Measurements from ENCODE around the gene CREBRF.
"Not testable (repeated sequence)": the region's sequence is repeated elsewhere in the genome, so short reads cannot be mapped to it uniquely, and the experiment has no call there.

The CREBRF gene

DNA sequence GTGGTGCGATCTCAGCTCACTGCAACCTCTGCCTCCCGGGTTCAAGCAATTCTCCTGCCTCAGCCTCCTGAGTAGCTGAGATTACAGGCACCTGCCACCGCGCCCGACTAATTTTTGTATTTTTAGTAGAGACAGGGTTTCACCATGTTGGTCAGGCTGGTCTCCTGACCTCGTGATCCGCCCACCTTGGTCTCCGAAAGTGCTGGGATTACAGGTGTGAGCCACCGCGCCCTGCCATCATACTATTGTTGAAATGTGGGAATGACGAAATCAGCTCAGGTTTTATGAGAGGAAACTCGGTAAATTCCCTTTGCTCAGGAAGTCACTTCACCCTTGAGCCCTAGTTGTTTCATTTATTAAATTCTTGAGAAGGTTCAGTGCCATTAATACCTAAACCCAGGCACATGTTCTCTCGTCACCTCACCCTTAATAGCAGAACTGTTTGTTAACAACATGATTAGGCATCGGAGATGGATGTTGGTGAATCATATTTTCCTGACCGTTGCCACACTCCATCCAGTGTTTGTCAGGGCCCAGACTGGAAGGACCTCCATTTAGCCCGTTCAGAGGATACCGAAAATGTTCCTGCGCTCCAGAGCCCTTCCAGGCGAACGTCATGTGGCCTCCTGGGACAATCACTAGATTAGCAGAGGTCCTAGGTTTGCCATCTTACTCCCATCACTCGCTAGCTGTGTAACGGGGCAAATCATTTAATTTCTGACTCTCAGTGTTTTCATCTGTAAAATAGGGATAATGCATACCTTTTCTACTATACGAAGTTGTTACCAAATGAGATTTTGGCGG is 20.0 kb upstream of the CREBRF start:
- no peaks in the 10 kb centered on the region for H3K4me1 ChIP-seq (ENCODE audit: control insufficient read depth, insufficient read depth, low read length)
- H3K36me3 ChIP-seq (ENCODE audit: control insufficient read depth, insufficient read depth, low read length): peaks cover 16% of the 10 kb centered on the region
- H3K9me3 ChIP-seq (ENCODE audit: control insufficient read depth, insufficient read depth, low read length): no peaks in the 10 kb centered on the region
- no peak overlapping the region for H3K27ac ChIP-seq (ENCODE audit: low read depth, low read length)
- no peaks in the 10 kb centered on the region for H3K27me3 ChIP-seq (ENCODE audit: control insufficient read depth, insufficient read depth, low read length)
- H3K9ac ChIP-seq (ENCODE audit: low read depth, low read length): no peak overlapping the region
- no peak overlapping the region for H3K4me3 ChIP-seq (ENCODE audit: low read depth, low read length)

DNA sequence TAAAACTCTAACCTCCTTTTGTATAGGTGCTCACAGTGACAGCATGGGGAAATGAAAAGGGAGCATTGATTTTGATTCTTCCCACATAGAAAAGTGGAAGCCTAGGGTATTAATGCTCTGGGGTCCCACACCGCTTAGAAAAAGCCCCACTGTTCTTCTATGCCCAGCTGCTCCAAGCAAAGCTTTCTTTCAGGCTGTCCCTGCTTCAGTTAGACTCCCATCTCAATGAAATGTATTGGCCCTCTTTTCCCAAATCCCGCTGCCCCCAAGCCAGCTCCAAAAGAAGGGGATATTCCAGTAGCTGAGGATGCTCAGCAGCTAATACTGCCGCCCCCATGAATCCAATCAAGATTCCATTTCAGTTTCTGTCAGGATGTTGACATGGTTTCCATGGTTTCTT is 17.0 kb upstream of the CREBRF start:
- H3K9ac ChIP-seq (ENCODE audit: low read depth, low read length): no peak overlapping the region
- H3K36me3 ChIP-seq (ENCODE audit: control insufficient read depth, insufficient read depth, low read length): peaks cover 14% of the 10 kb centered on the region
- no peaks in the 10 kb centered on the region for H3K27me3 ChIP-seq (ENCODE audit: control insufficient read depth, insufficient read depth, low read length)

DNA sequence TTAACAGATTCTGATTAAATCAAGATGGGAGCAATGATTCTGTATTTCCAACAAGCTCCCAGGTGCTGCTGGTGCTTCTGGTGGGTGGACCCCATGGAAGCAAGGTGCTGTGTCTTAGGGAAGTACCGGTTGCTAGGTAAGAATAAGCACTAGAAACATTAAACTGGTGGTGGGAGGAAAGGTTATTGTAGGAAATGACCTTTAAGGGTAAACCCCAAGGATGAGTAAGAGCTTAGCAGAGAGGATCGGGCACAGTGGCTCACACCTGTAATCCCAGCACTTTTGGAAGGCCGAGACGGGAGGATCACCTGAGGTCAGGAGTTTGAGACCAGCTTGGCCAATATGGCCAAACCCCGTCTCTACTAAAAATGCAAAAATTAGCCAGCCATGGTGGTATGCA is 16.2 kb upstream of the CREBRF start:
- Histone ChIP-seq H3K27me3 (ENCODE audit: control insufficient read depth, insufficient read depth, low read length) (no peaks in the 10 kb centered on the region), H3K9ac (ENCODE audit: low read depth, low read length) (no peak overlapping the region), H3K36me3 (ENCODE audit: control insufficient read depth, insufficient read depth, low read length) (peaks cover 6% of the 10 kb centered on the region; the same call in 1 of the 2 replicates), H3K27ac (ENCODE audit: low read depth, low read length) (no peak overlapping the region), H3K4me3 (ENCODE audit: low read depth, low read length) (no peak overlapping the region), H3K4me1 (ENCODE audit: control insufficient read depth, insufficient read depth, low read length) (no peaks in the 10 kb centered on the region), H3K9me3 (ENCODE audit: control insufficient read depth, insufficient read depth, low read length) (no peaks in the 10 kb centered on the region)

More for the DNA sequence above, 17.0 kb upstream of the CREBRF start:
- no peak overlapping the region for H3K27ac ChIP-seq (ENCODE audit: low read depth, low read length)
- H3K4me3 ChIP-seq (ENCODE audit: low read depth, low read length): no peak overlapping the region
- no peaks in the 10 kb centered on the region for H3K4me1 ChIP-seq (ENCODE audit: control insufficient read depth, insufficient read depth, low read length)
- no peaks in the 10 kb centered on the region for H3K9me3 ChIP-seq (ENCODE audit: control insufficient read depth, insufficient read depth, low read length)

DNA sequence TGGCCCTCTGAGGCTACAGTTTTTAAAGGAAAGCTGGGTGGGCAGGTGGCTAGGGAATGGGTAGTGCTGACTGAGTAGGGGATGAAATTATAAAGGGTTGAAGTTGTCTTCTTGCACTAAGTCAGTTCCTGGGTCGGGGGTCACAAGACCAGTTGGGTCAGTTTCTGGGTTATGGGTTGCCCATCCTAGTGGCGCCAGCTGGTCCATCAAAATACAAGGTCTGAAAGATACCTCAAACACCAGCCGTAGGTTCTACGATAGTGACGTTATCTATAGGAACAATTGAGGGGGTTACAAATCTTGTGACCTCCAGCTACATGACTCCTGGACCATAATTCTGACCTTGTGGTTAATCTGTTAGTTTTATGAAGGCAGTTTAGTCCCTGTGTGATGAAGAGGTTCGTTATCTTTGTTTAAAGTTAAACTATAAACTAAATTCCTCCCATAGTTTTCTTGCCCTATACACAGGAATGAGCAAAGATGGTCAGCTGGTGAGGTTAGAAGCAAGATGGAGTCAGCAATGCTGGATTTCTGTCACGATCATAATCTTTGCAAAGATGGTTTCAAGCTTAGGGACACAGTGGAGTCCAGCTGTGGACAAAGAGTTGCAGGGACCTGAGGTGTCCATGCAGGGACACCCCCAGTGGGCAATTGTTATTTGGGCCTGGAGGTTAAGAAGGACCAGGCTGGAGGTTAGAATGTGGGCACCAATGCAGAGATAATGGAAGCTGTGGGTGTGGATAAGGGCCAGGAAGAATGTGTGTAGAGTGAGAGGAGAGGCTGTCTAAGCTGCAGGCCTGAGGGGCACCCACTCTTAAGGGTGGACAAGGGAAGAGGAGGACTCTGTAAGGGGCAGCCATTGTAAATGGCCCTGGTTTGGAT is 14.0 kb upstream of the CREBRF start:
- no peaks in the 10 kb centered on the region for H3K27me3 ChIP-seq (ENCODE audit: control insufficient read depth, insufficient read depth, low read length)
- no peaks in the 10 kb centered on the region for H3K9me3 ChIP-seq (ENCODE audit: control insufficient read depth, insufficient read depth, low read length)
- no peak overlapping the region for H3K4me3 ChIP-seq (ENCODE audit: low read depth, low read length)

DNA sequence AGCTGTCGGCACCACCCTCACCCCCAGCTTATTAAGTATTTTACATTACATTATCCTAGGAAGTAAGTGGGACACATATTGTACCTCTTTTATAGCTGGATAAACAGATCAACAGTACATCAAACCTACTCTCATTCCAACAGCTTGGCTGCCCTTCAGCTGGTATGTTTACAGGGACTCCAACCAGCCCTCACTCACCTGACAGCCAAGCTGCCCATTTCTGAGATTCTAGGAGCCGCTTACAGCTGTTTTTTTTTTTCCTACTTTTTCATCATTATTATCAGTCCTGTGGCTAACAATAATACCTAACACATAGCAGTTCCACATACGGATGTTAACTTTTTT is 13.4 kb upstream of the CREBRF start:
- Histone ChIP-seq H3K9ac (ENCODE audit: low read depth, low read length) (no peak overlapping the region), H3K27ac (ENCODE audit: low read depth, low read length) (no peak overlapping the region), H3K27me3 (ENCODE audit: control insufficient read depth, insufficient read depth, low read length) (no peaks in the 10 kb centered on the region), H3K36me3 (ENCODE audit: control insufficient read depth, insufficient read depth, low read length) (no peaks in the 10 kb centered on the region), H3K4me3 (ENCODE audit: low read depth, low read length) (no peak overlapping the region), H3K9me3 (ENCODE audit: control insufficient read depth, insufficient read depth, low read length) (no peaks in the 10 kb centered on the region), H3K4me1 (ENCODE audit: control insufficient read depth, insufficient read depth, low read length) (0 out of 2 replicates have a peak, but pooled peaks cover 3% of the 10 kb centered on the region)

More for the DNA sequence above, 14.0 kb upstream of the CREBRF start:
- Histone ChIP-seq H3K9ac (ENCODE audit: low read depth, low read length) (no peak overlapping the region), H3K4me1 (ENCODE audit: control insufficient read depth, insufficient read depth, low read length) (0 out of 2 replicates have a peak, but pooled peaks cover 3% of the 10 kb centered on the region), H3K36me3 (ENCODE audit: control insufficient read depth, insufficient read depth, low read length) (no peaks in the 10 kb centered on the region), H3K27ac (ENCODE audit: low read depth, low read length) (no peak overlapping the region)

DNA sequence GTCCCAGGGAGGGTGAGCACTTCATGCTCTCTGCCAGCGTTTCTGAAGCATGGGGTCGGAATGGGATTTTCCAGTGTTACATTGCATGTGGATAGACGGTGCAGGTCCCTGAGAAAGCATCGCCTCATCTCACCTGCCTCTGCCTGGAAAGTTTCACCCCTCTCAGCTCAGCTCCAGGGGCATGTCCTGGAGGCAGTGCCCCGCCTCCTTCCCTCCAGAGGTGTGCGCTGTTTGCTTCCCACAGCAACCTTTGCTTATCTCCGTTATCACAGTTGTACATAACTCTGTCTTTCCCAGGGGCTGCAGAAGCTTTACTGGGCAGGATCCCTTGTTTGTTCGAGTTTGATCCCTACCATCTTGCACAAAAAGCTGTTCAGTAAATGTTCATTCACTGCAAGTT is 10.7 kb upstream of the CREBRF start:
- Histone ChIP-seq H3K4me3 (ENCODE audit: low read depth, low read length) (no peak overlapping the region), H3K4me1 (ENCODE audit: control insufficient read depth, insufficient read depth, low read length) (0 out of 2 replicates have a peak, but pooled peaks cover 3% of the 10 kb centered on the region), H3K36me3 (ENCODE audit: control insufficient read depth, insufficient read depth, low read length) (no peaks in the 10 kb centered on the region), H3K9me3 (ENCODE audit: control insufficient read depth, insufficient read depth, low read length) (no peaks in the 10 kb centered on the region), H3K27ac (ENCODE audit: low read depth, low read length) (no peak overlapping the region), H3K9ac (ENCODE audit: low read depth, low read length) (no peak overlapping the region), H3K27me3 (ENCODE audit: control insufficient read depth, insufficient read depth, low read length) (no peaks in the 10 kb centered on the region)

DNA sequence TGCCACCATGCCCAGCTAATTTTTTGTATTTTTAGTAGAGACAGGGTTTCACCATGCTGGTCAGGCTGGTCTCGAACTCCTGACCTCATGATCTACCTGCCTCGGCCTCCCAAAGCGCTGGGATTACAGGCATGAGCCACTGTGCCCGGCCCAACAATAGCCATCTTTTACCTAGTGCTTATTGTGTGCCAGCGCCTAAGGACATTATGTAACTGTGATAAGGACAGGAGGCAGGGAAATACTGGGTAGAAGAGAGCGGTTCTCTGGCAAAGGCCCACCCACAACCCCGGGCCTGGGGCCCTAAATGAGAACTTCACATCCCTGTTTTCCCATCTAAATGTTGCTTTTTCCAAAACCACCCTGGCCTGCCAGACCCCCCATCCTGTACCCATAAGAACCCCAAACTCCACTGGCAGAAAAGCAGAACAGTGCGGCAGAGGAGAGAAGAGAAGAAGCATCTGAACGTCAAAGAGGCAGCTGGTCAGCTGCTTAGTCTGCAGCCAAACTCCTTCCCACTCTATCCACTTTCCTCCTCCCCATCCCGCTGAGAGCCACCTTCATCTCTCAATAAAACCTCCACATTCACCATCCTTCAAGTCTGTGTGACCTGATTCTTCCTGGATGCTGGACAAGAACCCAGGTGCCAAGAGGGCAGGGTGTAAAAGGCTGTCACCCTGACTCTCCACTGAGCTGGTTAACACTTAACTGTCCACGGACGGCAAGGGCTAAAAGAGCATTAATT is 8.9 kb upstream of the CREBRF start:
- not testable (repeated sequence) for H3K27ac ChIP-seq (ENCODE audit: low read depth, low read length); H3K27me3 ChIP-seq (ENCODE audit: control insufficient read depth, insufficient read depth, low read length); H3K4me1 ChIP-seq (ENCODE audit: control insufficient read depth, insufficient read depth, low read length); H3K9ac ChIP-seq (ENCODE audit: low read depth, low read length); H3K36me3 ChIP-seq (ENCODE audit: control insufficient read depth, insufficient read depth, low read length); H3K9me3 ChIP-seq (ENCODE audit: control insufficient read depth, insufficient read depth, low read length); H3K4me3 ChIP-seq (ENCODE audit: low read depth, low read length)

DNA sequence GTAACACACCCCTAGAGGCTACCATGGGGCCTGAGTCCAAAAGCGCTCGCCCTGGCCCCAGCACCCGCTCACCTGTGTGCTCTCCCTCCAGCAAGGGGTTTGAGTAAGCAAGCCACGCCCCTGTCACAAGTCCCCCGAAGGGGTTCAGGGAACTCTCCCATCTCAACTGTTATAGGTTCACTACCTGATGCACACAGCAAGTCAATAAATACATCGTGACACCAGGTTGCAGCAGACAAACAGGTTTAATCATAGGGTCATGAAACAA is 8.4 kb upstream of the CREBRF start:
- H3K27ac ChIP-seq (ENCODE audit: low read depth, low read length): no peak overlapping the region
- no peak overlapping the region for H3K9ac ChIP-seq (ENCODE audit: low read depth, low read length)
- 0 out of 2 replicates have a peak, but pooled peaks cover 3% of the 10 kb centered on the region for H3K4me1 ChIP-seq (ENCODE audit: control insufficient read depth, insufficient read depth, low read length)
- no peaks in the 10 kb centered on the region for H3K9me3 ChIP-seq (ENCODE audit: control insufficient read depth, insufficient read depth, low read length)
- no peak overlapping the region for H3K4me3 ChIP-seq (ENCODE audit: low read depth, low read length)
- no peaks in the 10 kb centered on the region for H3K36me3 ChIP-seq (ENCODE audit: control insufficient read depth, insufficient read depth, low read length)
- H3K27me3 ChIP-seq (ENCODE audit: control insufficient read depth, insufficient read depth, low read length): no peaks in the 10 kb centered on the region

DNA sequence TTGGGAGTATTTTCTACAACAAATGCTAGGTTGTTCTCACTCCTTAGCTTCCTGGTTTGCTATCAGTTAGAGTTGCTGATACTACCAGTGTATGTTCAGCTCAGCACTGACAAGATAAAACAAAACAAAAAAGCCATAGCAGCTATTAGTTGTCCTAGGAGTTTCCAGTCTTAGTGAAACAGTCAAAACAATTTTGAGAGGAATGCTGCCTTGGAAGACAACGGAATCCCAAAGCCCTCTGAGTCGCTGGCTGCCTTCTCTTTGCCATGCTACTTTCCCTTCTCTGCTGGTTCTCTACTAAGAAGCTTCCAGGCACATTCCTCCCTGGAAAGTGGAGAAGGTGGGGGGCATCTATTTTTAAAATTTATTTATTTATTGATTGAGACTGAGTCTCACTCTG is 5.4 kb upstream of the CREBRF start:
- Histone ChIP-seq H3K27me3 (ENCODE audit: control insufficient read depth, insufficient read depth, low read length) (no peaks in the 10 kb centered on the region), H3K4me3 (ENCODE audit: low read depth, low read length) (no peak overlapping the region), H3K9me3 (ENCODE audit: control insufficient read depth, insufficient read depth, low read length) (no peaks in the 10 kb centered on the region), H3K4me1 (ENCODE audit: control insufficient read depth, insufficient read depth, low read length) (peaks cover 3% of the 10 kb centered on the region; the same call in 1 of the 2 replicates), H3K27ac (ENCODE audit: low read depth, low read length) (no peak overlapping the region), H3K9ac (ENCODE audit: low read depth, low read length) (no peak overlapping the region), H3K36me3 (ENCODE audit: control insufficient read depth, insufficient read depth, low read length) (no peaks in the 10 kb centered on the region)

DNA sequence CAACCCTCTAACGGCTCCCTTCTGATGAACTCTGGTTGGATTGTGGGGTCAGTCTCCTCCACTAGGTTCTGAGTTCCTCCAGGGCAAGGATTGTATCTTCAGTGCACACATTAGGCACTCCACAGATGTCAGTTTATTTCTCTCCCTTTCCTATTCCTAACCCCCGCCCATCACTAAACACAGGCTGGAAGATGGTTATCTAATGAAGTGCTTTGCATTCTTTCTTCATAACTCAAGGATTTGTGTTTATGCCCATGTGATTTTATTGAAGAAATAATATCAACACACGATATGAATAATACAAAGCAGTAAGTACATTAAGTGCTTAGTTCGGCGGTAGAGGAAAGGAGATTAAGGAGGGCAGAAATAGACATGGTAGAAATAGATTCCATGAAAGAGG is 4.4 kb upstream of the CREBRF start:
- H3K9ac ChIP-seq (ENCODE audit: low read depth, low read length): no peak overlapping the region
- no peaks in the 10 kb centered on the region for H3K27me3 ChIP-seq (ENCODE audit: control insufficient read depth, insufficient read depth, low read length)
- no peaks in the 10 kb centered on the region for H3K9me3 ChIP-seq (ENCODE audit: control insufficient read depth, insufficient read depth, low read length)
- H3K4me3 ChIP-seq (ENCODE audit: low read depth, low read length): no peak overlapping the region
- H3K27ac ChIP-seq (ENCODE audit: low read depth, low read length): no peak overlapping the region
- peaks cover 3% of the 10 kb centered on the region; the same call in 1 of the 2 replicates for H3K4me1 ChIP-seq (ENCODE audit: control insufficient read depth, insufficient read depth, low read length)
- H3K36me3 ChIP-seq (ENCODE audit: control insufficient read depth, insufficient read depth, low read length): no peaks in the 10 kb centered on the region

All from HUES48 (cell line).